DMS153 treated with DMSO at 0.1 percent for 48 hours (cell line): ENCODE data around the gene SPIRE2.
"Not testable (repeated sequence)": the region's sequence is repeated elsewhere in the genome, so short reads cannot be mapped to it uniquely, and the experiment has no call there.

Source experiments
- DNase-seq: peaks from one replicate; lab custom pipeline; 2025; ENCODE audit not compliant: unreplicated experiment; lab: John Stamatoyannopoulos, UW

The SPIRE2 gene, protein sequence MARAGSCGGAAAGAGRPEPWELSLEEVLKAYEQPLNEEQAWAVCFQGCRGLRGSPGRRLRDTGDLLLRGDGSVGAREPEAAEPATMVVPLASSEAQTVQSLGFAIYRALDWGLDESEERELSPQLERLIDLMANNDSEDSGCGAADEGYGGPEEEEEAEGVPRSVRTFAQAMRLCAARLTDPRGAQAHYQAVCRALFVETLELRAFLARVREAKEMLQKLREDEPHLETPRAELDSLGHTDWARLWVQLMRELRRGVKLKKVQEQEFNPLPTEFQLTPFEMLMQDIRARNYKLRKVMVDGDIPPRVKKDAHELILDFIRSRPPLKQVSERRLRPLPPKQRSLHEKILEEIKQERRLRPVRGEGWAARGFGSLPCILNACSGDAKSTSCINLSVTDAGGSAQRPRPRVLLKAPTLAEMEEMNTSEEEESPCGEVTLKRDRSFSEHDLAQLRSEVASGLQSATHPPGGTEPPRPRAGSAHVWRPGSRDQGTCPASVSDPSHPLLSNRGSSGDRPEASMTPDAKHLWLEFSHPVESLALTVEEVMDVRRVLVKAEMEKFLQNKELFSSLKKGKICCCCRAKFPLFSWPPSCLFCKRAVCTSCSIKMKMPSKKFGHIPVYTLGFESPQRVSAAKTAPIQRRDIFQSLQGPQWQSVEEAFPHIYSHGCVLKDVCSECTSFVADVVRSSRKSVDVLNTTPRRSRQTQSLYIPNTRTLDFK

GRCh38 chr16:89828199-89828869 lies at the start of gene SPIRE2:
Gene SPIRE2, plus strand, starts transcription at chr16:89828475. Its CDS starts 76 bp downstream, at chr16:89828551.
- DNase-seq, result no peak

- DNase-seq, result no peak
Observed at GRCh38 chr16:89779231-89779908, 48.9 kb upstream of the SPIRE2 start.

DNA sequence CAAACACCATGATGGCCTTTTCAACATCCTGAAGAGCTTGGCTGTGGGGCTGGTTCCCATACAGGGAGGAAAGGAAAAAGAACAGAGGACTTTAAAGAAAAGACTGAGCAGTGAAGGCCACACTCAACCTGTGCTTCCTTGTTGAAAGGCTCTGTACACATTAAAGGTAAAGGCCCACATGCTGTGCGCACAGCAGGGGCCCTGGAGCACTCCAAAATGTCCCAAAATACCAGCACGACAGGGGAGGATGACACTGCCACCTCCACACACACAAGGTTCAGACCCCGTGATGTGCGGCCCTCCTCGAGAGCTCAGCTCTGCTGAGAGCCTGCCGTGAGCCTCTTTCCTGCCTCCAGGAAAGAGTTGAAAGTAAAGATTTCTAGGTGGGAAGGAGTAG lies 48.4 kb upstream of the SPIRE2 start:
- DNase-seq, result no peak

DNA sequence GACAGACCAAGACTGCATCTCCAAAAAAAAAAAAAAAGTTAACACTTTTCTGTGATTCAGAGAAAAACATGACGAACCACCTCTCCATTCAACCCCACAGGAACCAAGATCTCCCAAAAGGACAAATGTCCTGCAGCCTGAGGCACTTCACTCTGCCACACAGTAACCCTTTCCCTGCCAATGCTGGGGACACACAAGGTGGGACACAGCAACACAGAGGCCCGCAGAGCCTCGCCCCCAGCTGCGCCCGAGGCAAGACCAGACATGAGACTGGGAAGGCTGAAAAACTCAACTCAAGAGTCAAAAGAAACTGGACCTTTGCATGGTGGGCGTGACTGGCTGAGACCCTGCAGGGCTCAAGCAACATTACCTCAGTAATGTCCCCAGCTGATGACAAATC lies 45.8 kb upstream of the SPIRE2 start:
- no peak for DNase-seq

DNA sequence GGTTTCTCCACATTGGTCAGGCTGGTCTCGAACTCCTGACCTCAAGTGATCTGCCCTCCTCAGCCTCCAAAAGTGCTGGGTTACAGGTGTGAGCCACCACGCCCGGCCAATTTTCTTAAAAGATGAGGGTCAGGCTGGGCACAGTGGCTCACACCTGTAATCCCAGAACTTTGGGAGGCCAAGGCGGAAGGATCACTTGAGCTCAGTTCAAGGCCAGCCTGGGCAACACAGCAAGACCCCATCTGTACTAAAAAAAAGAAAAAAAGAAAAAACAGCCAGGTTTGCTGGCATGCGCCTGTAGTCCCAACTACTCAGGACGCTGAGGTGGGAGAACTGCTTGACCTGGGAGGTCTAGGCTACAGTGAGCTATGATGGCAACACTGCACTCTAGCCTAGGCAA lies 44.3 kb upstream of the SPIRE2 start:
- not testable (repeated sequence) for DNase-seq

GRCh38 chr16:89784406-89784805 lies 43.9 kb upstream of the SPIRE2 start:
- DNase-seq, result no peak

GRCh38 chr16:89785523-89786155 lies 42.6 kb upstream of the SPIRE2 start:
- DNase-seq, result no peak

DNA sequence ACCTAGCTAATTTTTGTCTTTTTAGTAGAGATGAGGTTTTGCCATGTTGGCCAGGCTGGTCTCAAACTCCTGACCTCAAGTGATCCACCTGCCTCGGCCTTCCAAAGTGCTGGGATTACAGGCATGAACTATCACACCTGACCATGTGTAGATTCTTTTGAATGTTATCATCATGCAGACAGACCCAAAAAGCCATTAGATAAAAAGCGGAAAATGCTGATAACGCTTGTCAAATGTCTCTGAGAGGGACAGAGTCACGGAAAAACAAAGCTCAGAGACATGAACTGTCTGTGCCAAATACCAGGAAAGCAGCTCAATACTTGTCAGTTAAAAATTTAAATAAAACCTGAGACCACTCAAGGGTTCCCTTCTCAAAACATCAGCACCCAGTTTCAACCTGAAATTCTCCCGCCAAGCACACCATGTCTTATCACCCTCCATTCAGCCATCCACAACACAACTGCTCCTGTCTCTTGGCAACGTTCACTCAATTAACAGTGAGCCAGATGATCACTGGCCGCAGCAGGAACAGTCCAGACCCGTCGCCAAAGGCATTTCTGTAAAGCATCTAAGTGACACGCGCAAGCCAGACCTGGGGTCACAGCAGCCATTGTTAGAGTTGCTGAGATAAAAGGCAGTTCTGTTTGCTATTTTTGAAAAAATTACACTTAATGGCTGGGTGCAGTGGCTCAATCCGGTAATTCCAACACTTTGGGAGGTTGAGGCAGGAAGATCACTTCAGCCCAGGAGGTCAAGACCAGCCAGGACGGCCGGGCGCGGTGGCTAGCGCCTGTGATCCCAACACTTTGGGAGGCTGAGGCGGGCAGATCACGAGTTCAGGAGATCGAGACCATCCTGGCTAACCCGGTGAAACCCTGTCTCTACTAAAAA lies 41.6 kb upstream of the SPIRE2 start:
- no peak for DNase-seq

- no peak for DNase-seq
Observed at GRCh38 chr16:89787365-89787805, 40.9 kb upstream of the SPIRE2 start.

GRCh38 chr16:89791278-89791995 lies 36.8 kb upstream of the SPIRE2 start:
- no peak for DNase-seq

GRCh38 chr16:89793092-89793491 lies 35.2 kb upstream of the SPIRE2 start:
- DNase-seq, result not testable (repeated sequence)

DNA sequence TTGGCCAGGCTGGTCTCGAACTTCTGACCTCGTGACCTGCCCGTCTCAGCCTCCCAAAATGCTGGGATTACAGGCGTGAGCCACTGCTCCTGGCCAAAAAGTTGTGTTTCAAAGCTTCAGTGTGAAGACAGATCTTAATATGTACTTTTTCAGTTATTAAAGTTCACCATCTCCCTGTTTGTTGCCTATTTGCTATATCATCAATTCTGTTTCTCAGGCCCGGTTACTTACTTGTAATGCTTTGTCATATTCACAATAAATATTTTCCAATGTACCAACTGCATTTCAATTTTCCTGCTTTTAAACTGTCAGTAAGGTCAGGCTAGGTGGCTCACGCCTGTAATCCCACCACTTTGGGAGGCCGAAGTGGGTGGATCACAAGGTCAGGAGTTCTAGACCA lies 34.3 kb upstream of the SPIRE2 start:
- no peak for DNase-seq

DNA sequence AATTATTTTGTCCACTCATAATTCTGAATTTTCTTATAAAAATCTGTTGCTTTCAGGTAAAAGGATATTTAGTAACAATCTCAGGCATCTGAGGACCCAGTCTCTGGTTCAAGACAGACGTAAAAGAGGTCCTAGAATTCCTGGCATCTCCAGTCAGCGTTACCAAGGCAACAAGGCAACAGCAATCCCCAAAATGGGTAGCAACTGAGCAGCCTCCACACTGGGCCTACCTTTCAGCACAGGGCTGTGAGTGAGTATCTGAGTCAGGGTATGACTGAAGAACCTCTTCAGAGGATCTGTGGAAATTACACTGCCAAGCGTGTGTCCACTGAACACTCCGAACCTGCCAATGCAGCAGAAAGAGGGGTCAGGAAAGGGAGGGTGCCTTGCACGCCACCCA lies 32.6 kb upstream of the SPIRE2 start:
- no peak for DNase-seq

GRCh38 chr16:89796104-89796503 lies 32.2 kb upstream of the SPIRE2 start:
- no peak for DNase-seq

DNA sequence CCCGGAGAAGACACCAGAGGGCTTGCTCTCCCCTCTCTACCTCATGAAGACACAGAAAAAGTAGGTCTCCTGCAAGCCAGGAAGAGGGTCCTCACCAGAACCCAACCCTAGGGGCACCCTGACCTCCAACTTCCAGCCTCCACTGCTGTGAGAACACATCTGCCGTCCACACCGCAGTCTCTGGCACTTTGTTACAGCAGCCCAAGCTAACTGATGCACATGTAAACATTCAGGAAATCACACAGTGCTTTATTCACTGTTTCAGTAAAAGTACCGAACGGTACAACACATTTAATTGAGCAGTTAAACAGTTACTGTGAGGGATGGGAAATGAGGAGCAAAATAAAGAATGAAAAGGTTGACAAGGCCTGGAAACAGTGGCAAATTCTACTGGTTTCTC lies 30.1 kb upstream of the SPIRE2 start:
- no peak for DNase-seq

DNA sequence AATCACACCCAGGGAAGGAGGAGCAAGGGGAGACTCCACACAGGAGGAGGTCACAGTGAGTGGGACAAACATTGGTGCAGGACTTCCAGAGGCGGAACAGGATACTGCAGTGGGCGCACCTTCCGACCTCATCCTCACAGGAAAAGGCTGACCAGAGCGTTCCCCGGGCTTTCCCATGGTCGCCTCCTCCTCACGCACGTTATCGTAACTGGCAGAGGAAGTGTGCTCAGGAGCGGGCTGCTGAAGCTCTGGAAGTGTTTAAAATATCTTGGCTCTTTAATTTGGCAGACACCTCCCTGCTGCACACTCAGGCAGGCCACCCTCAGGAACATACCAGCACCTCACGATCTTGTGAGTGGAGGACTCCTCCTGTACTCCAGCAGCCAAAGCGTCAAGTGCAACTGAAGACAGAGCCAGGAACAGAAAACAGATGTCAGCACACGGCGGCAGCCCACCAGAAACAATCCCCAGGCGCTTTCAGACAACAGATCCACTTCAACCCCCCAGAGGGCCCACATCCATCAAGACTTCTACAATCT lies 29.4 kb upstream of the SPIRE2 start:
- no peak for DNase-seq

DNA sequence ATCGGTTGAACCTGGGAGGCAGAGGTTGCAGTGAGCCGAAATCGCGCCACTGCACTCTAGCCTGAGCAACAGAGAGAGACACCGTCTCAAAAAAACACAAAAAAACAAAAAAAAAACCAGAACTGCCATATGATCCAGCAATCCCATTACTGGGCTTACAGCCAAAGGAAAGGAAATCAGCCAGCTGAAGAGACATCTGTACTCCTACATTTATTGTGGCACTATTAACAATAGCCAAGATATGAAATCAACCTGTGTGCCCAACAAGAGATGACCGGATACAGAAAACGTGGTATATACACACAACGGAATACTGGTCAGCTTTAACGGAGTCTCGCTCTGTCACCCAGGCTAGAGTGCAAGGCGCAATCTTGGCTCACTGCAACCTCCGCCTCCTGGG lies 26.5 kb upstream of the SPIRE2 start:
- DNase-seq, result no peak

GRCh38 chr16:89805136-89805905 lies 23.0 kb upstream of the SPIRE2 start:
- DNase-seq, result no peak
